Right renal cortex interstitium (tissue), 3 donors: ENCODE results near the gene SPTLC2. TPM values are rescaled to one million over a fixed set of nuclear protein-coding genes. Genes with fewer than 3 reads are reported as not detected.
"Not testable (repeated sequence)": the region's sequence is repeated elsewhere in the genome, so short reads cannot be mapped to it uniquely, and the experiment has no call there.

Experiments used
- DNase-seq, 3 donors: peaks; one replicate each; pipeline ENCODE4 v3.0.0-alpha.2; 2013; ENCODE audit warnings: low read depth in 3 of 3, low spot score in 2 of 3
- polyA plus RNA-seq, 3 donors: library from polyadenylated mRNA; unstranded; fragments of 120-200 nt; gene quantifications; one replicate each; pipeline ENCODE4 v1.2.1, GENCODE V29; 2013; ENCODE audit not compliant: insufficient read length in 3 of 3

The SPTLC2 gene, protein sequence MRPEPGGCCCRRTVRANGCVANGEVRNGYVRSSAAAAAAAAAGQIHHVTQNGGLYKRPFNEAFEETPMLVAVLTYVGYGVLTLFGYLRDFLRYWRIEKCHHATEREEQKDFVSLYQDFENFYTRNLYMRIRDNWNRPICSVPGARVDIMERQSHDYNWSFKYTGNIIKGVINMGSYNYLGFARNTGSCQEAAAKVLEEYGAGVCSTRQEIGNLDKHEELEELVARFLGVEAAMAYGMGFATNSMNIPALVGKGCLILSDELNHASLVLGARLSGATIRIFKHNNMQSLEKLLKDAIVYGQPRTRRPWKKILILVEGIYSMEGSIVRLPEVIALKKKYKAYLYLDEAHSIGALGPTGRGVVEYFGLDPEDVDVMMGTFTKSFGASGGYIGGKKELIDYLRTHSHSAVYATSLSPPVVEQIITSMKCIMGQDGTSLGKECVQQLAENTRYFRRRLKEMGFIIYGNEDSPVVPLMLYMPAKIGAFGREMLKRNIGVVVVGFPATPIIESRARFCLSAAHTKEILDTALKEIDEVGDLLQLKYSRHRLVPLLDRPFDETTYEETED
- polyA plus RNA-seq, result 10 to 100 TPM; 74.3 to 87.6 (median 84.0) TPM

- DNase-seq, result peak; percentile 93 to 97 (median 96)
Observed at GRCh38 chr14:77616454-77617229, at the start of gene SPTLC2. Gene SPTLC2, minus strand, starts transcription at chr14:77616637. Its CDS starts 58 bp downstream, at chr14:77616579.

GRCh38 chr14:77663293-77663692, 46.9 kb upstream of the SPTLC2 start:
- no peak for DNase-seq

DNA sequence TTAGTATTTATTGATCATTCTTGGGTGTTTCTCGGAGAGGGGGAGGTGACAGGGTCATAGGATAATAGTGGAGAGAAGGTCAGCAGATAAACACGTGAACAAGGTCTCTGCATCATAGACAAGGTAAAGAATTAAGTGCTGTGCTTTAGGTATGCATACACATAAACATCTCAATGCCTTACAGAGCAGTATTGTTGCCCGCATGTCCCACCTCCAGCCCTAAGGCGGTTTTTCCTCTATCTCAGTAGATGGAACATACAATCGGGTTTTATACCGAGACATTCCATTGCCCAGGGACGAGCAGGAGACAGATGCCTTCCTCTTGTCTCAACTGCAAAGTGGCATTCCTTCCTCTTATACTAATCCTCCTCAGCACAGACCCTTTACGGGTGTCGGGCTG, 45.1 kb upstream of the SPTLC2 start:
- not testable (repeated sequence) for DNase-seq

- DNase-seq, result peak in 1 of 3 donors; percentile 36
Observed at GRCh38 chr14:77660754-77661153, 44.3 kb upstream of the SPTLC2 start.

DNA sequence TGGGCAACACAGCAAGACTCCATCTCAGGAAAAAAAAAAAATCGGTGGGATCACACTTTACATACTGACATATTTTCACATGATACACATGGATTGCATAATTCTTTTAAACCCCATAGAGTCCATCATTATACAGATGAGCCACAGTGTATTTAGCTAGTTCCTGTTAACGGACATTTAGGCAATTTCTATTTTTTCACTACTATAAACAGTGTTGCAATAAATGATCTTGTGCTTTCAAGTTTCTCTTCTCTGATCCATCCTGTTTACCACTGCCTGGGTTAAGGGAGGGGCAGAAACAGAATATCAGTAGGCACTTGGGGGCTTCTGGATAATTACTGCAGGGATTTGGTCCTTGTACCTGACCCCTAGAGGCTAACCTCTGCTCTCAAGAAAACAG, 43.4 kb upstream of the SPTLC2 start:
- DNase-seq, result no peak

DNA sequence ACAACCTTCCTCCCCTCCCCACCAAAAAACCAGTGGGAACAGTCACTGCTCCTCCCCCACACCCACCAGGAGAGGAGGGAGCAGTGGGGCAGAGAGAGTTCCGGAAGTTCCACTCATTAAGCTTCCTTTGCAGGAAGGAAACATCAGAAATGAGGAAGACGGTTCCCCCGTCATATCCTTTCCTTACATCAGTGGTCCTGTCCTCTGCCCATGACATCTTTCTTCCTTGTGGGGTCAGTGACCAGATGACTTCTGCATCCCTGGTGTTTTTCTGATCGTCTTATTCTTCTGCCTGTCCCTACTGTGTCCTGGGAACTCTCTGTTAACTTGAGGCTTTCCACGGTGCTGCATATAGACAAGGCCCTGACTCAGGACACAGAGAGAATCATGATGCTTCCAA, 40.8 kb upstream of the SPTLC2 start:
- no peak for DNase-seq

- no peak for DNase-seq
Observed at GRCh38 chr14:77654001-77654441, 37.6 kb upstream of the SPTLC2 start.

- no peak for DNase-seq
Observed at GRCh38 chr14:77649326-77649725, 32.9 kb upstream of the SPTLC2 start.

GRCh38 chr14:77648520-77649200, 32.2 kb upstream of the SPTLC2 start:
- no peak for DNase-seq

DNA sequence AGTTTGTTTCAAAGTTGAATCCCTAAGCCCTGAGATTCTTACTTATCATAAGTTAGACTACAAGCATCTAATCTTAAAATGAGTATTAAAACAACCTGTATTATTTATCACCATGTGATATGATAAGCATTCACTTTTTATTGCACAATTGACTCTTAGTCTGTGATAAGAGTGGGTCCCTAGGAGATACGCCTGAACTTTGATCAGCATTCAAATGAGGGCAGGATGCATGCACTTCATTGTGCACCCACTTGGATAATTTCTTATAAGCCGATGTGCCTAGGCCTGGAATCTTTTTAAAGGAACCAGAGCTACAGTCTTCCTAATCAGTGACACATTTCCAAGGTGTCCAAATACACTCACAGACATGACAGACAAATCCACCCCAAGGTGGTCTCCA, 31.4 kb upstream of the SPTLC2 start:
- DNase-seq, result no peak

GRCh38 chr14:77646907-77647306, 30.5 kb upstream of the SPTLC2 start:
- DNase-seq, result no peak

DNA sequence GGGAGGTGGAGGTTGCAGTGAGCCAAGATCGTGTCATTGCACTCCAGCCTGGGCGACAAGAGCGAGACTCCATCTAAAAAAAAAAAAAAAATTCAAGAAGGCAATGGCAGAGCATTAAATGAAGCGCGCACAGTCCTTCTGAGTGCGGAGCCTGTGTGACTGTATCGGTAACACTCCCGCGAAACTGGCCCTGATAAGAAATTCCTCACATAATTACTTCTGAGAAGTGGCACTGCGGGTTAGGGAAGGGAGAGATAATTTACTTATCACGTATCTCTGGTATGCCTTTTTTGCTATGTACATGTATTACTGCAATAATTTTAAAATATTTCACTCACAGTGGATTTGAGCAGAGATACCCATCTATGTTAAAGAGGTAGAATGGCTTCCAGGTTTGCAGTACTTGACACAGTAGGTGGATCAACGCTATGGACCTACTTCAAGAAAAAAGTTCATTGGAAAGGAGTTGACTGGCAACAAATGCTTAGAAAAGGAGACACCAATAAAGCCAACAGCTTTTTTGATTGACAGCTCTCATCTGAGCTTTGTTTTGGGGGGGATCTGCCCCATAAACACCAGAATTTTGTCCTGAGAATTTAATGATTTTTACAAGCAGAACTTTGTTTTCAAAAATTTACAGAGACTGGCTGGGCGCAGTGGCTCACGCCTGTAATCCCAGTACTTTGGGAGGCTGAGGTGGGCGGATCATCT, 29.2 kb upstream of the SPTLC2 start:
- DNase-seq, result no peak

- DNase-seq, result no peak
Observed at GRCh38 chr14:77642407-77642806, 26.0 kb upstream of the SPTLC2 start.

- DNase-seq, result peak in 1 of 3 donors; percentile 26
Observed at GRCh38 chr14:77641534-77642341, 25.3 kb upstream of the SPTLC2 start.

- DNase-seq, result peak in 1 of 3 donors; percentile 36
Observed at GRCh38 chr14:77640756-77641533, 24.5 kb upstream of the SPTLC2 start.

DNA sequence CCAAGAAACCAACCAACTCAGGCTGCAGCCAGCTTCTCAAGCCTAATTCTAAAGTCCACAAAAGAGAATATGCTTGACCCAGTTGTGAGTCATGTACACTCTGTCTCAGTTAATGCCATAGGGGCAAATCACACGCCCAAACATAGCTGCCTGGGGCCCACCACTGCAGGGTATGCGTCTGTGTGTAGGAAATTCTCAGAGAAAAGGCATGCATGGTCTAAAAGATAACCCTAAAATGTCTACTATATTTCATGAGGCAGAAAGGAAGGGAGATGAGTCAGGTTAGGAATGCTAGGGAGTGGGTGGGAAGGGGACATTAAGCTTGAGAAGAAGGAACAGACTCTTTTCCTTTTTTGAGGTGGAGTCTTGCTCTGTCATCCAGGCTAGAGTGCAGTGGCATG, 22.3 kb upstream of the SPTLC2 start:
- no peak for DNase-seq

- not testable (repeated sequence) for DNase-seq
Observed at GRCh38 chr14:77635869-77636268, 19.4 kb upstream of the SPTLC2 start.

- not testable (repeated sequence) for DNase-seq
Observed at GRCh38 chr14:77635466-77635865, 19.0 kb upstream of the SPTLC2 start.

DNA sequence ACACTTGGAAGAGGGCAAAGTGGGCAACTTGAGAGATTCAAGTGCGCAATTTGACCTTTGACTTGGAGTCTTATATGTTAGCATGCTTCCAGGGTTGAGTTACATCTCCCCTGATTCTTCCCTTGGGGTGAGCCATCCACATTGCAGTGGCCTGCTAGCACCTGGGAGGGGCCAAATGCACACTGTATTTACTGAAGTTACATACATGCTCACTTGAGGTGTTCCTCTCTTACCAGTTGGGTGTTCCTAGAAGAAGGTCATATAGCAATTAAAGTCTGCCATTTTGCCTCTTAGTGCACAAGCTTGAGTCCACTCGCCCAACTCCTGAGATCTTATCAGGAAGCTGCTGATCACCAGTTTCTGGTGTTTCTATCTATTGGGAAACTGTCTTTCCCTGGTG, 13.7 kb upstream of the SPTLC2 start:
- DNase-seq, result no peak
